GM19452 (cell line): ENCODE results near the gene OR9Q1.

ENCODE experiments used
- ATAC-seq: cut with Tn5 transposase; IDR thresholded peaks from one replicate; pipeline ENCODE4 v1.9.1; 2021; ENCODE audit not compliant: unreplicated experiment

Gene OR9Q1

DNA sequence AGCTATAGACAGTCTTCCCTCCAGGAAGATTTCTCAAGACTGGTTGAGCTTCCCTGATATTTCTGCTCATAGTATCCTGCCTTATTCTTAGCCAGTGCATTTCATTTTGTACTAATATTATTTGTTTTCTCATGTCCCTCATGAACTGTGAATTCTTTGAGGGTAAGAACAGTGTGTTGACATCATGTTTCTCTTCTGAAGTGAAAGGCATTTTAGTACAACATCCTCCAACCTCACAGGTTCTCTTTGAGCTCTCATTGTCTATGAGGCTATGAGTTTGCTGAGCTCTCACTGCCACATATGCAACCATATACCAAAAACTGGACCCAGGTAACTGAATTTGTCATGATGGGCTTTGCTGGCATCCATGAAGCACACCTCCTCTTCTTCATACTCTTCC is 7.0 kb downstream of the OR9Q1 start, which contains the start of gene OR6Q1:
TSS of gene OR6Q1 (plus strand) at position 301 of the 400 bp plus-strand sequence. CDS start at position 301, 0 bp downstream.
- no peak for ATAC-seq

DNA sequence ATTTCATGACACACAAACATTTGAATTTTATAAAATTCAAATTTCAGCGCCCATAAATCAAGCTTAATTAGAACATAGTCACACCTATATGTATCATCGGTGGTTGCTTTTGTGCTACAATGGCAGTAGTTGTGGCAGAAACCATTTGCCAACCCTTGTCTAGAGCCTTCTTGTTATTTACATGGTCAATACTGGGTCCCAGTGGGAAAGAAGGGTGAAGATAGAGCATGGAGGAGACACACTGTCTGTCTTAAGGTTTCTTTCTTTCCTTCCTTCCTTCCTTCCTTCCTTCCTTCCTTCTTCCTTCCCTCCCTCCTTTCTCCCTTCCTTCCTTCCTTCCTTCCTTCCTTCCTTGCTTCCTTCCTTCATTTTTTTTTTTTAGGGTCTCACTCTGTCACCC is 10.8 kb downstream of the OR9Q1 start:
- no peak for ATAC-seq

- ATAC-seq = no peak
Measured at GRCh38 chr11:58039589-58039988, 15.9 kb downstream of the OR9Q1 start.

DNA sequence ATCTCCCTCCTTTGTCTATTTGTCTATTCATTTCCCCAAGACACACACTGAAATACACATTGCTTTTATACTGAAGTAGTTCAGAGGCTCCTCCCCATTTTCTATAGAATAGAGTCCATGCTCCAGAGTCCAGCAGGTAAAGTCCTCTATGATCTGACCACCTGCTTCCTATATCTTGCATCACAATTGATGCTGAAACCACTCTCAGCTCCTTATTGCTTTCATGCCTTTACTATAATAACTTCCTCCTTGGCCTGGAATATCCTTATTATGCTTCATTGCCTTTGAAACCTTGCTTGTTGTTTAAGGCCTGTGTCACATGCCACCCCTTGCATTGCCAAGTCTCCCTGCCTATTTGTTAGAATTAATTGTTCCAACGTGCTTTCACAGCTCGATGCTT is 19.7 kb downstream of the OR9Q1 start:
- no peak for ATAC-seq

- no peak for ATAC-seq
Measured at GRCh38 chr11:58046231-58046630, 22.6 kb downstream of the OR9Q1 start.

- ATAC-seq = no peak
Measured at GRCh38 chr11:58047818-58048217, 24.1 kb downstream of the OR9Q1 start.

- no peak for ATAC-seq
Measured at GRCh38 chr11:58055806-58056401, 32.2 kb downstream of the OR9Q1 start.

DNA sequence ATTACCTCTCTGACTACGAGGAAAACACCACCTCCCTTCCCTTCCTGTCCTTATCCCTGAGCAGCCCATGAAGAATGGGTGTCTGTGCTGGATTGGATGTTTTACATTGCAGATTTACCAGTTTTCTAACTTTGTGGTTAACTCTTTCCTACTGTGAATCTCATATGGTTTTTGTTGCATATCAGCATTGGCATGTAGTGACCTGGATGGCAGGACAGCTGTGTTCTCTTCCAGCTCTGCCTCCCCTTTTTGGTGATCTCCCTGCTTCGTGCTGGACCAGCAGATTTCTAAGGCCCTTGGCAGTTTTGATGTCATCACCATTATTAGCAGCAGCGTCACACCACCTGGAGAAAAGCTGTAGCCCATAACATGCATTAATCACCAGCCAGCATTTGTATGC is 33.8 kb downstream of the OR9Q1 start:
- no peak for ATAC-seq

DNA sequence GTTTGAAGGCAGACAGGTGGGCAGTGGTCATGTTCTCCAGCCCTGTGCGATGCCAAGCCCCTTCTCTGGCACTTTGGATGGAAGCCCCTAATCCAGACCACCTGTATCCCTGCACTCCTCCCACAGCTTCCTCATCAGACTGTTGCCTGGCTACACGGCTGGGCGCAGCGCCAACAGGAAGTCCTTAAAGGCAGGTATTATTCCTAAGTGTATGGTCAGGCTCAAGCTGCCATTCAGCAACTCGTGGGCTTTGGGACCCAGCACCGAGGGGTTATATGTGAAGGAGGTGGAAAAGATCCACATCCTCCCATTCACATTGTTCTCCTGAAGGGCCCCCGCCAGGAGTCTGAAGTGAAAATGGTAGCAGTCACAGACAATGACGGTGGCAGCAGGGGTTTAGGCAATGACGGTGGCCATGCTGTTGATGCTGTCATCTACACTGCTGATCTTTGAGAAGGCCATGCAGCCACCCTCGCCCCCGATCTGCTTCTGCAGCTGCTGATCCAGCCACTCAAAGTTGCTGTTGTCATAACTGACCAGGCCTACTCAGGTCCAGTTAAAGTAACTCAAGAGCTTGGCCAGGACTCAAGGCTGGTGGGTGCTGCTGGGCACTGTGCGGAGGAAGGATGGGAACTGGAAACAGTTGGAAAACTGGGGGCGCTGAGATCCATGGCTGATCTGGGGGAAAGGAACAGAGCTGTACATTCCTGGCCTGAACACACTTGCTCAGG is 34.8 kb downstream of the OR9Q1 start:
- ATAC-seq = no peak

DNA sequence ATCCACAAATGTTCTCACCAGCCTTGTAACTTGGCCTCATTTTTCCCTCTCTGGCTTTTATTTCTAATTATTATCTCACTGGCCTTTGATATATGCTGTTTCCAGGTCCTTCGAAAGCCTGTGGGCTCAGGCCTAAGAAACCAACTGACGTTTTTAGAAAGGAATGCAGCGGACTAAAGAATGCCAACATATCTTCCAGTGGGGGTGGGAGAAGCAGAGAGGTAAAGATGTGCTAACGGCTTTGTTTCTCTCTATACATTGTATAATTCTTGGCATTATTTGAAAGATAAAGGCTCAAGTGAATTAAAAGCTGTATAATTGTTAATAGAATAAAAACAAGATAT is 35.3 kb downstream of the OR9Q1 start:
- no peak for ATAC-seq

- no peak for ATAC-seq
Measured at GRCh38 chr11:58060535-58060934, 36.9 kb downstream of the OR9Q1 start.

DNA sequence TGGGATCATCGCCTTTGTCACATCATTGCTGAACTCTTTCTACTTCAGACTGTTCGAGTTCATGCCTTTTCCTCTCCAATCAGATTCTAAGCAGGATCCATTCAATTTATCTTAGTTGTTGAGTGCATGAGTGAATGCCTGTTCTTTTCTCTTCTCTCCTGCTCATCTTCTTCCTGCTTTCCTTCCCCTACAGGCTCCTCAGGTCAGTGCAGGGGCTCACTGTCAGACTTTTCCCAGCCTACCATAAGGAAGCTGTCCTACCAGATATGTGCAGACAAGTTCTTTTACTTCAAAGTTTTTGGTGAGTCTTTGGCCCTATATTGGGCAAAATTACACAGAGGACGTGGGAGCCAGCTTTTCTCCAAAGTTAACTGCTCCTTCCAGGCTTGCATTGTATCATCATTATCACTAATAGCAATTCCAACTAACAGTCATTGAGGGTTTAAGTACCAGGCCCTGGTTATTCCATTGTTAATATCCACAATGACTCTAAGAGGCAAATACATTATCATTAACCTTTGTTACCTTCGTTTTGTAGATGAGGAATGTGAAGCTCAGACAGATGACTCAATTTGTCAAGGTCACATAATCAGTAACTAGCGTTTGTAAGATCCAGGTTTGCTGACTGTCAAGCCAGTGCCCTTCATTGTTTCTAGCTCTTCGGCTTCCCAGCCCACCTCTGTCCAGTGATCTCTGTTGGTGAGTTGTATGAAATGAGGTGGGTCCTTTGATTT is 37.4 kb downstream of the OR9Q1 start:
- no peak for ATAC-seq

DNA sequence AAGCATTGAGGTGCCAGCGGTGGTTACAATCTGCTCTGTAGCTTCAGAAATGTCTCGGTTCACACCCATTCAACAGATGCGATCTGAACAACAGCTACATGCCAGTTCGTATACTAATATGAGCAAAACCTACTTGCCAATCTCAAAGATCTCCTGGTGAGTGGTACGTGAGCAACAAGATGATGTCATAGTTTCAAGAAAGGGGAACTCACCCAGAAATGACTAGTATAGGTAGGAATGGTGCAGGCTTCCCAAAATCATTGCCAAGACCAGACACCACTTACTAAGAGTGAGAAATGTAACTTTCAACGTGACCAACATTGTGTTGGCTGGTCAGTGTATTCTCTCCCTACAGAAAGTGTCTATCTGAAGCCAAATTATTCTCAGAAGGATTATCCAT is 38.1 kb downstream of the OR9Q1 start:
- no peak for ATAC-seq

DNA sequence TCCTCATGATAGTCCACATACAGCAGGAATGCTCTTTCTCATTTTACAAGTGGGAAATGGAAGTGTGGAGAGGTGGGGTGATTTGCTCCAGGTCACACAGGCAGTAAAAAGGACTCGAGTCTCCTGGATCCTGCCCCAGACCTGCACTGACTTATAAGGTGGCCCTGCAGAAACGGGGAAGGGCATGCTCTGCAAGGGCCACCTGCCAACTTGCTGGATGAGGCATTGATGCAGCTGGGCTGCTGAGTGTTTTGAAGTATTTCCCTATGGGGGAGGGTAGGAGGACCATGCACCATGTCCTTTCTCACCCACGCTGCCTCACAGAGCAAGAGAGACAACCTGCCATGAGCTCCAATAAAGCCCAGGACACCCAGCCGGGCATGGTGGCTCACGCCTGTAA is 44.0 kb downstream of the OR9Q1 start:
- no peak for ATAC-seq

DNA sequence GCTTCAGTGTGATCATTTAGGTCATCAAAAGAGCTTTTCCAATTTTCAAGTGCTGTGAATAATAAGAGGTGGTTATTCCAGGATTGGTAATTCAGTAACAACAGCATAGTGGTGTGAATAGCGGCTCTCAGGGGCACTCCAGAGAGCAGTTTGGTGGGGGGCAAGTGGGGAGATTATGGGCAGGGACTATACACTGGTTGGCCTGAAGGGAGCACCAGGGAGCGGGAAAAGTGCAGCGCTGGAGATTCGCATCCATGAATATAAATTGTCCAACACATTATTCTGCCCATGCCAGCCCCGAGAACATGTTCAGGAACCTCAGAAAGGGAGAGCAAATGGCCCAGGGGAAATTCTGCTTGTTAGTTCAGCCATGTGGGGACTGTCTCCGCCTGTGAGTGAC is 45.0 kb downstream of the OR9Q1 start:
- ATAC-seq = no peak

DNA sequence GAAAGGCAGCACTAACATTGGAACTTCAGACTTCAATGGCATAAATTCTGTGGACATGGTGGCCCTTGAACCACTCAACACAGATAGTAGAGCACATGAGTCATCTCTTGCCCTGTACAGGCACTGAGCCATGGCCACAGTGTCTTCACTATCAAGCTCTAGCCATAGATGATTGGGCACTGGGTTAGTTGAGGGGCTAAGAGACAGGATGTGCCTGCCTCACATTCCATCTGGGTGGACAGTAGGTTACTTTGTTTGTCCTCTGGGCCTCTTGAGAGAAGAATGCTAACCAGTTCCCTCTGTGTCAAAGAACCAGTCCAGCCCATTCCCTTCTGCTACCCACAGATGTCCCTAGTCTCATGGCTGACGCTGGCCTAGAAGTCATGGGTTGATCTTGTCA is 46.9 kb downstream of the OR9Q1 start:
- no peak for ATAC-seq

DNA sequence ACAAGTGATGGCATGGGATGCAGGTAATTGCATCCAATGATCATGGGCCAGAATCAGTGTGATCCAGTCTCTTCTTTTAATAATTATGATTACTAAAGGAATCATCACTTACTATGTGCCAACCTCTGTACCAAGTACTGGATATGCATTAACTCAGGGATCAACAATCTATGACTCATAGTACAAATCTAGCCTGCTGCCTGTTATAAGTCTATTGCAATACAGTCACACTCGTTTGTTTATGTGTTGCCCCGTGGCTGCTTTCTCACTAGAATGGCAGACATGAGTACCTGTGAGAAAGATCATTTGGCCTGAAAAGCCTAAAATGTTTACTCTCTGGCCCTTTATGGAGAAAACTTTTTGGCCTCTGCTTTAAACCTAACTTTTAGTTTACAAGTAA is 52.1 kb downstream of the OR9Q1 start:
- ATAC-seq = no peak

DNA sequence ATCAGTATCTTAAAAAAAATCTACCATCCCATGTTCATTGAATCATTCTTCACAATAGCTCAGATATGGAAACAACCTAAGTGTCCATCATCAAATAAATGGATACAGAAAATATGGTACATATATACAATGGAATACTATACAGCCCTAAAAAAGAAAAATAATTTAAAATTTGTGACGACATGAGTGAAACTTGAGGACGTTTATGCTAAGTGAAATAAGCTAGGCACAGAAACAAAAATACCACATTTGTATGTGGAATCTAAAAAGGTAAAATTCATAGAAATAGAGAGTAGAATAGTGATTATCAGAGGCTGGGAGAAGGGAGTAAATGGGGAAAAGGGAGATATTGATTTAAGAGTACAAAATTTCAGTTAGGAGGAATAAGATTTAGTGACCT is 62.8 kb downstream of the OR9Q1 start:
- no peak for ATAC-seq

DNA sequence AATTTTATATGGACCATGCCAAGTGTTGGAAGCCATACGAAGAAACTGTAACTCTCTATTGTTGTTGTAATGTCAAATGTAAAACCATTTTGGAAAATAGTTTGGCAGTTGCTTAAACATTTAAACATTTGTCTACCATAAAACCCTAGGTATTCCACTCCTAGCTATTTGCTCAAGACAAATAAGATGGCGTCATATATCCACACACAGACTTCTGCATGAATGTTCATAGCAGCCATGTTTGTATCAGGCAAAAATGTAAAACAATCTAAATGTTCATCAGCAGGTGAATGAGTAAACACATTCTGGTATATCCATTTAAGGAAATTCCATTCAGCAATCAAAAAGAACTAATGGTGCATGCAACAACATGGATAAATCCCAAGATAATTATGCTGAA is 73.8 kb downstream of the OR9Q1 start:
- no peak for ATAC-seq

DNA sequence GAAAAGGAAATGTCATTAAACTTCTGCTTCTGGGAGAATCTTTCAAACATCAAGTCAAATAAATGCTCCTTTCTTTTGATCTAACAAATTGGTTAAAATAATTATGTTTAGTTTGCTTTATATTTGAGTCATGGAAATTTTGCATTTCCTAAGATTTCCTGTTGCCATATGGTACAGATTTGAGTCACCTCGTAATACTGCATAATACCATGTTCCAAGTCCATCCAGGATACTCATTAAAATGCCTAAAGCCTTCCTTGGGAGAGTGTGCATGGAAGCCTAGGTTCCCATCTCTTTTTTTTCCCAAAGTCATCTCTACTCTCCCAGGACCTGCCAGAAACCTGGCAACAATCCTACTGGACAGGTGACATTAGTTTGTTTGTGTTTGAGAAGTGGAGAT is 97.4 kb downstream of the OR9Q1 start:
- ATAC-seq = no peak

- ATAC-seq = no peak
Measured at GRCh38 chr11:58125469-58125868, 101.8 kb downstream of the OR9Q1 start, which contains the start of gene OR9I1. Gene OR9I1, minus strand, starts transcription at chr11:58125530. Its CDS starts 6,086 bp downstream, at chr11:58119444.

DNA sequence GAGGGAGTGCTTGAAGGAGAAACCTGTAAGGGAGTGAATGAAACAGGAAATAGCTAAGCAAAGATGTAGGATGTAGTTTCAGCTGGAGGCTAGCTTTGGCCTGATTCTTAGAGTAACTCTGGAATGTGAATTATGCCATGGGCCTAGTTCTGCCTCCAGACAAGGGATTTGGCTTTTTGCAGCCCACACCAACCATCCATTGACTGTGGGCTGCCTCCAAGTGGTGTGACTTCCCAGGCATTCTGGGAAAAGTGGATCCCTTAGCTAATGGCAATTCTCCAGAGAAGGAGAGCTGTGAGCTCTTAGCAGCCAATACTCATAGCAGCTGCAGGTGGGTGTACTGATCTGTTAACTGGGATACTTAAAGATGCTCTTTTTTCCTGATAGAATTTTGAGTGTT is 103.7 kb downstream of the OR9Q1 start:
- no peak for ATAC-seq
